ENCODE results near the gene SOAT1.

SOAT1 gene

GRCh38 chr1:179251675-179252074 lies 41.9 kb upstream of the SOAT1 start:
- no peaks in the 10 kb centered on the region for H3K36me3 ChIP-seq (ENCODE audit: insufficient read depth, low read length)
- H2AFZ ChIP-seq (ENCODE audit: low read length): no peak overlapping the region
- H3K4me3 ChIP-seq (ENCODE audit: low read length, poor library complexity, severe bottlenecking): no peak overlapping the region
- no peak overlapping the region for H3K4me2 ChIP-seq (ENCODE audit: low read depth, low read length, poor library complexity, severe bottlenecking)
- no peaks in the 10 kb centered on the region for H4K20me1 ChIP-seq (ENCODE audit: insufficient read depth, low read length, poor library complexity, severe bottlenecking)
- no peaks in the 10 kb centered on the region for H3K9me2 ChIP-seq (replicated peaks; ENCODE audit: low read depth, low read length)
- TF ChIP-seq EZH2phosphoT487 (IDR thresholded peaks at IDR 0.05; ENCODE audit: borderline replicate concordance) (no peak), CTCF (conservative IDR thresholded peaks at IDR 0.05; ENCODE audit: low read length) (peak; percentile 49)
- H3K79me2 ChIP-seq (ENCODE audit: insufficient read depth, low read length): no peaks in the 10 kb centered on the region
- no peaks in the 10 kb centered on the region for H3K9me3 ChIP-seq (ENCODE audit: insufficient read depth, low read depth, low read length)
- no peak overlapping the region for H3K9ac ChIP-seq (ENCODE audit: low read depth, low read length, poor library complexity, severe bottlenecking)
- H3K27me3 ChIP-seq (ENCODE audit: insufficient read depth, low read length, poor library complexity, severe bottlenecking): no peaks in the 10 kb centered on the region
- H3K4me1 ChIP-seq (ENCODE audit: insufficient read depth, low read length, poor library complexity, severe bottlenecking): no peaks in the 10 kb centered on the region
- no peaks in the 10 kb centered on the region for H3F3A ChIP-seq (ENCODE audit: low read depth)

- H3K4me3 ChIP-seq (ENCODE audit: low read length, poor library complexity, severe bottlenecking): no peak overlapping the region
- H3K4me2 ChIP-seq (ENCODE audit: low read depth, low read length, poor library complexity, severe bottlenecking): no peak overlapping the region
- no peak overlapping the region for H3K9ac ChIP-seq (ENCODE audit: low read depth, low read length, poor library complexity, severe bottlenecking)
Measured at GRCh38 chr1:179252606-179253005, 41.0 kb upstream of the SOAT1 start.

GRCh38 chr1:179253286-179253972 lies 40.2 kb upstream of the SOAT1 start:
- no peak overlapping the region for H3K9ac ChIP-seq (ENCODE audit: low read depth, low read length, poor library complexity, severe bottlenecking)
- H2AFZ ChIP-seq (ENCODE audit: low read length): no peak overlapping the region
- no peaks in the 10 kb centered on the region for H3K27me3 ChIP-seq (ENCODE audit: insufficient read depth, low read length, poor library complexity, severe bottlenecking)
- H3K4me1 ChIP-seq (ENCODE audit: insufficient read depth, low read length, poor library complexity, severe bottlenecking): no peaks in the 10 kb centered on the region
- H3K9me2 ChIP-seq (replicated peaks; ENCODE audit: low read depth, low read length): no peaks in the 10 kb centered on the region
- no peak for TF ChIP-seq CTCF (conservative IDR thresholded peaks at IDR 0.05; ENCODE audit: low read length)
- TF ChIP-seq EZH2phosphoT487 (IDR thresholded peaks at IDR 0.05; ENCODE audit: borderline replicate concordance): no peak
- H3F3A ChIP-seq (ENCODE audit: low read depth): no peaks in the 10 kb centered on the region
- H3K36me3 ChIP-seq (ENCODE audit: insufficient read depth, low read length): no peaks in the 10 kb centered on the region
- no peaks in the 10 kb centered on the region for H4K20me1 ChIP-seq (ENCODE audit: insufficient read depth, low read length, poor library complexity, severe bottlenecking)
- no peak overlapping the region for H3K4me2 ChIP-seq (ENCODE audit: low read depth, low read length, poor library complexity, severe bottlenecking)
- no peaks in the 10 kb centered on the region for H3K79me2 ChIP-seq (ENCODE audit: insufficient read depth, low read length)
- no peak overlapping the region for H3K4me3 ChIP-seq (ENCODE audit: low read length, poor library complexity, severe bottlenecking)
- no peaks in the 10 kb centered on the region for H3K9me3 ChIP-seq (ENCODE audit: insufficient read depth, low read depth, low read length)

More at GRCh38 chr1:179252606-179253005, 41.0 kb upstream of the SOAT1 start:
- H3F3A ChIP-seq (ENCODE audit: low read depth): no peaks in the 10 kb centered on the region
- H3K9me3 ChIP-seq (ENCODE audit: insufficient read depth, low read depth, low read length): no peaks in the 10 kb centered on the region
- TF ChIP-seq EZH2phosphoT487 (IDR thresholded peaks at IDR 0.05; ENCODE audit: borderline replicate concordance): no peak
- no peak for TF ChIP-seq CTCF (conservative IDR thresholded peaks at IDR 0.05; ENCODE audit: low read length)
- no peaks in the 10 kb centered on the region for H4K20me1 ChIP-seq (ENCODE audit: insufficient read depth, low read length, poor library complexity, severe bottlenecking)
- no peaks in the 10 kb centered on the region for H3K27me3 ChIP-seq (ENCODE audit: insufficient read depth, low read length, poor library complexity, severe bottlenecking)
- no peaks in the 10 kb centered on the region for H3K79me2 ChIP-seq (ENCODE audit: insufficient read depth, low read length)
- no peak overlapping the region for H2AFZ ChIP-seq (ENCODE audit: low read length)
- H3K9me2 ChIP-seq (replicated peaks; ENCODE audit: low read depth, low read length): no peaks in the 10 kb centered on the region
- no peaks in the 10 kb centered on the region for H3K4me1 ChIP-seq (ENCODE audit: insufficient read depth, low read length, poor library complexity, severe bottlenecking)
- H3K36me3 ChIP-seq (ENCODE audit: insufficient read depth, low read length): no peaks in the 10 kb centered on the region

Data from Loucy (cell line).